Measurements from ENCODE around the gene FXN.
"Not testable (repeated sequence)": the region's sequence is repeated elsewhere in the genome, so short reads cannot be mapped to it uniquely, and the experiment has no call there.

FXN gene

GRCh38 chr9:69107771-69108170, 72.2 kb downstream of the FXN start:
- no peak for DNase-seq

- not testable (repeated sequence) for DNase-seq
Measured at GRCh38 chr9:69108706-69109105, 73.2 kb downstream of the FXN start.

GRCh38 chr9:69109152-69109551, 73.6 kb downstream of the FXN start:
- no peak for DNase-seq

- not testable (repeated sequence) for DNase-seq
Measured at GRCh38 chr9:69112646-69113045, 77.1 kb downstream of the FXN start.

- DNase-seq, result no peak
Measured at GRCh38 chr9:69115621-69116020, 80.1 kb downstream of the FXN start.

- DNase-seq, result no peak
Measured at GRCh38 chr9:69118656-69119055, 83.1 kb downstream of the FXN start.

GRCh38 chr9:69120380-69121154, 85.0 kb downstream of the FXN start:
- peak in 1 of 2 experiments; percentile 12 for DNase-seq

- DNase-seq, result peak; percentile 12 to 25
Measured at GRCh38 chr9:69121155-69122081, 85.9 kb downstream of the FXN start.

GRCh38 chr9:69122082-69122548, 86.6 kb downstream of the FXN start:
- peak in 1 of 2 experiments; percentile 3 for DNase-seq

- no peak for DNase-seq
Measured at GRCh38 chr9:69122549-69123141, 87.1 kb downstream of the FXN start.

- no peak for DNase-seq
Measured at GRCh38 chr9:69130456-69131441, 95.2 kb downstream of the FXN start.

GRCh38 chr9:69131682-69132081, 96.1 kb downstream of the FXN start:
- no peak for DNase-seq

GRCh38 chr9:69132361-69132760, 96.8 kb downstream of the FXN start:
- no peak for DNase-seq

GRCh38 chr9:69134412-69134811, 98.9 kb downstream of the FXN start:
- DNase-seq, result no peak

- no peak for DNase-seq
Measured at GRCh38 chr9:69136185-69136584, 100.6 kb downstream of the FXN start.

GRCh38 chr9:69136779-69137178, 101.2 kb downstream of the FXN start:
- no peak for DNase-seq

GRCh38 chr9:69137311-69137710, 101.8 kb downstream of the FXN start:
- DNase-seq, result no peak

- DNase-seq, result no peak
Measured at GRCh38 chr9:69139596-69139995, 104.0 kb downstream of the FXN start.

- no peak for DNase-seq
Measured at GRCh38 chr9:69140123-69140735, 104.7 kb downstream of the FXN start.

- DNase-seq, result no peak
Measured at GRCh38 chr9:69141851-69142250, 106.3 kb downstream of the FXN start.

GRCh38 chr9:69143291-69143690, 107.7 kb downstream of the FXN start:
- DNase-seq, result no peak
